HEK293 (cell line): Measurements from ENCODE around the gene AMMECR1.

ENCODE experiments used
- CTCF ChIA-PET: fragments of 350-600 bp; formaldehyde crosslinking; extraction: SDS; loops from one replicate; lab custom pipeline; 2021; ENCODE audit warnings: antibody characterized with exemption; lab: Yijun Ruan, JAX
- POLR2A ChIA-PET: fragments of 300-600 bp; formaldehyde crosslinking; extraction: SDS; loops from one replicate; lab custom pipeline; 2020; ENCODE audit warnings: antibody characterized with exemption, inconsistent platforms; lab: Yijun Ruan, JAX
- H3K27ac ChIP-seq: fragments of 200-500 bp; sonication (Bioruptor generic); 2 replicates; pipeline ENCODE4 v1.5.1; 2014; ENCODE audit warnings: low read depth, low read length, control low read depth, inconsistent platforms; ENCODE audit errors: extremely low read depth
- H3K36me3 ChIP-seq, 2 experiments: fragments of 200-500 bp in 1 of 2; sonication (Bioruptor generic) in 1 of 2; 1 replicate in 1 of 2; 2 replicates in 1 of 2; pipeline ENCODE4 v1.5.1; 2014 to 2017; ENCODE audit warnings: inconsistent platforms in 2 of 2, low read length in 2 of 2; ENCODE audit not compliant: control insufficient read depth in 2 of 2, insufficient read depth in 1 of 2
- H3K4me1 ChIP-seq: fragments of 200-500 bp; sonication (Bioruptor generic); 2 replicates; pipeline ENCODE4 v1.5.1; 2014; ENCODE audit warnings: mild to moderate bottlenecking, low read length, inconsistent platforms; ENCODE audit not compliant: control insufficient read depth, insufficient read depth
- H3K4me3 ChIP-seq: 2 replicates; pipeline ENCODE4 v1.5.1; 2011; ENCODE audit warnings: low read depth, mild to moderate bottlenecking, control low read depth, low read length, moderate library complexity
- H3K9me3 ChIP-seq: fragments of 200-500 bp; sonication (Bioruptor generic); 2 replicates; pipeline ENCODE4 v1.5.1; 2014; ENCODE audit warnings: low read depth, low read length, inconsistent platforms; ENCODE audit not compliant: control insufficient read depth, insufficient read depth
- CTCF ChIP-seq: fragments of 450-650 bp; formaldehyde crosslinking; IDR thresholded peaks from 2 replicates; pipeline ENCODE4 v1.5.1; 2016; ENCODE audit warnings: missing biosample characterization, missing genetic modification characterization
- IKZF3 ChIP-seq: fragments of 450-650 bp; IDR thresholded peaks from 2 replicates; pipeline ENCODE4 v1.5.0; 2018; ENCODE audit warnings: missing biosample characterization, mild to moderate bottlenecking, missing genetic modification characterization, moderate library complexity
- INSM2 ChIP-seq: fragments of 450-650 bp; formaldehyde crosslinking; IDR thresholded peaks from 2 replicates; pipeline ENCODE4 v1.5.1; 2016; ENCODE audit warnings: missing biosample characterization, missing genetic modification characterization
- KLF10 ChIP-seq: fragments of 450-650 bp; IDR thresholded peaks from 2 replicates; pipeline ENCODE4 v1.5.1; 2018; ENCODE audit warnings: missing biosample characterization, mild to moderate bottlenecking, missing genetic modification characterization
- MZF1 ChIP-seq: fragments of 450-650 bp; formaldehyde crosslinking; IDR thresholded peaks from 2 replicates; pipeline ENCODE4 v1.5.1; 2017; ENCODE audit warnings: missing biosample characterization, missing genetic modification characterization, borderline replicate concordance
- PATZ1 ChIP-seq: fragments of 450-650 bp; formaldehyde crosslinking; IDR thresholded peaks from 2 replicates; pipeline ENCODE4 v1.5.1; 2016; ENCODE audit warnings: missing biosample characterization, missing genetic modification characterization
- SALL2 ChIP-seq: fragments of 450-650 bp; formaldehyde crosslinking; IDR thresholded peaks from 2 replicates; pipeline ENCODE4 v1.5.0; 2017; ENCODE audit warnings: missing biosample characterization, mild to moderate bottlenecking, missing genetic modification characterization, borderline replicate concordance
- ZBTB20 ChIP-seq: fragments of 450-650 bp; formaldehyde crosslinking; IDR thresholded peaks from 2 replicates; pipeline ENCODE4 v1.5.1; 2016; ENCODE audit warnings: missing biosample characterization, missing genetic modification characterization
- ZBTB8A ChIP-seq: fragments of 450-650 bp; formaldehyde crosslinking; IDR thresholded peaks from 2 replicates; pipeline ENCODE4 v1.5.1; 2016; ENCODE audit warnings: missing biosample characterization, missing genetic modification characterization
- ZFP69B ChIP-seq: fragments of 450-650 bp; formaldehyde crosslinking; IDR thresholded peaks from 2 replicates; pipeline ENCODE4 v1.5.1; 2016; ENCODE audit warnings: missing biosample characterization, missing genetic modification characterization
- ZNF239 ChIP-seq: fragments of 450-650 bp; formaldehyde crosslinking; IDR thresholded peaks from 2 replicates; pipeline ENCODE4 v1.5.1; 2016; ENCODE audit warnings: missing biosample characterization, missing genetic modification characterization
- ZNF266 ChIP-seq: fragments of 450-650 bp; formaldehyde crosslinking; IDR thresholded peaks from 2 replicates; pipeline ENCODE4 v1.5.1; 2016; ENCODE audit warnings: missing biosample characterization, missing genetic modification characterization, low read depth
- ZNF280C ChIP-seq: fragments of 450-650 bp; formaldehyde crosslinking; IDR thresholded peaks from 2 replicates; pipeline ENCODE4 v1.5.1; 2016; ENCODE audit warnings: missing biosample characterization, missing genetic modification characterization
- ZNF280D ChIP-seq: fragments of 450-650 bp; formaldehyde crosslinking; IDR thresholded peaks from 2 replicates; pipeline ENCODE4 v1.5.1; 2016; ENCODE audit warnings: missing biosample characterization, missing genetic modification characterization
- ZNF350 ChIP-seq: fragments of 450-650 bp; formaldehyde crosslinking; IDR thresholded peaks from 2 replicates; pipeline ENCODE4 v1.5.0; 2017; ENCODE audit warnings: missing biosample characterization, mild to moderate bottlenecking, missing genetic modification characterization
- ZNF362 ChIP-seq: fragments of 450-650 bp; formaldehyde crosslinking; IDR thresholded peaks from 2 replicates; pipeline ENCODE4 v1.5.1; 2016; ENCODE audit warnings: missing biosample characterization, missing genetic modification characterization
- ZNF571 ChIP-seq: fragments of 450-650 bp; formaldehyde crosslinking; IDR thresholded peaks from 2 replicates; pipeline ENCODE4 v1.5.0; 2017; ENCODE audit warnings: missing biosample characterization, missing genetic modification characterization
- ZNF596 ChIP-seq: fragments of 450-650 bp; IDR thresholded peaks from 2 replicates; pipeline ENCODE4 v1.5.0; 2018; ENCODE audit warnings: missing biosample characterization, mild to moderate bottlenecking, missing genetic modification characterization, moderate library complexity
- ZNF600 ChIP-seq: fragments of 450-650 bp; formaldehyde crosslinking; IDR thresholded peaks from 2 replicates; pipeline ENCODE4 v1.5.1; 2016; ENCODE audit warnings: missing biosample characterization, missing genetic modification characterization
- ZNF654 ChIP-seq: fragments of 450-650 bp; formaldehyde crosslinking; IDR thresholded peaks from 2 replicates; pipeline ENCODE4 v1.5.1; 2016; ENCODE audit warnings: low read depth, missing biosample characterization, missing genetic modification characterization
- ZNF76 ChIP-seq: fragments of 450-650 bp; formaldehyde crosslinking; IDR thresholded peaks from 2 replicates; pipeline ENCODE4; 2016; ENCODE audit warnings: low read depth, missing biosample characterization, missing genetic modification characterization, borderline replicate concordance
- ZNF785 ChIP-seq: fragments of 450-650 bp; formaldehyde crosslinking; IDR thresholded peaks from 2 replicates; pipeline ENCODE4 v1.5.1; 2016; ENCODE audit warnings: missing biosample characterization, missing genetic modification characterization
- ZSCAN16 ChIP-seq: fragments of 450-650 bp; formaldehyde crosslinking; IDR thresholded peaks from 2 replicates; pipeline ENCODE4 v1.5.1; 2016; ENCODE audit warnings: missing biosample characterization, missing genetic modification characterization
- ZSCAN30 ChIP-seq: fragments of 450-650 bp; IDR thresholded peaks from 2 replicates; pipeline ENCODE4 v1.5.1; 2018; ENCODE audit warnings: missing biosample characterization, mild to moderate bottlenecking, missing genetic modification characterization, moderate library complexity

Gene AMMECR1

GRCh38 chrX:110153244-110153643 lies 164.6 kb downstream of the AMMECR1 start:
- TF ChIP-seq ZNF596 = no peak
- no peak for TF ChIP-seq MZF1 (tag by site-specific recombination)
- TF ChIP-seq KLF10 (tag by site-specific recombination) = no peak
- TF ChIP-seq ZNF785 (tag by site-specific recombination) = no peak
- no peak for TF ChIP-seq ZNF280C (tag by site-specific recombination)
- no peak for TF ChIP-seq ZNF654 (tag by site-specific recombination)
- no peak for TF ChIP-seq ZNF76
- no peak for TF ChIP-seq ZNF280D (tag by site-specific recombination)
- TF ChIP-seq ZNF571 = no peak
- no peak for TF ChIP-seq ZSCAN30
- no peak for TF ChIP-seq INSM2 (tag by site-specific recombination)
- TF ChIP-seq ZSCAN16 (tag by site-specific recombination) = no peak
- H3K27ac ChIP-seq = no peak overlapping the region
- no peaks in the 10 kb centered on the region for H3K4me1 ChIP-seq
- H3K36me3 ChIP-seq = peaks cover 5% of the 10 kb centered on the region in 2 experiments; a peak in 2 of 3 replicates
- no peaks in the 10 kb centered on the region for H3K9me3 ChIP-seq
- ChIA-PET CTCF (interaction anchor here (0.6 to 20.8 kb wide), 9 partner anchors 16 to 694 kb away, joined by 3 to 576 read pairs (median 3); no protein-coding TSS in a partner anchor), POLR2A (no interaction called here)
- H3K4me3 ChIP-seq = no peak overlapping the region

- Histone ChIP-seq H3K27ac (no peak overlapping the region), H3K4me3 (no peak overlapping the region), H3K9me3 (no peaks in the 10 kb centered on the region), H3K36me3 (peaks cover 5% of the 10 kb centered on the region in 2 experiments; a peak in 2 of 3 replicates), H3K4me1 (no peaks in the 10 kb centered on the region)
- ChIA-PET CTCF (interaction anchor here (0.5 to 3.2 kb wide), 74 partner anchors 9 to 1451 kb away, joined by 3 to 50 read pairs (median 4); no protein-coding TSS in a partner anchor), POLR2A (interaction anchor here (0.7 kb wide), 1 partner anchor 172 kb away, joined by 3 read pairs; the partner anchor contains the start of gene AMMECR1)
- TF ChIP-seq SALL2 (tag by site-specific recombination) (no peak), ZNF266 (tag by site-specific recombination) (no peak), ZNF350 (no peak), CTCF (0 out of 2 replicates have a peak, but pooled peaks have one; percentile 8), PATZ1 (tag by site-specific recombination) (no peak), ZNF362 (tag by site-specific recombination) (no peak), ZNF654 (tag by site-specific recombination) (peak; percentile 77), ZBTB20 (no peak), IKZF3 (tag by site-specific recombination) (no peak), ZFP69B (tag by site-specific recombination) (0 out of 2 replicates have a peak, but pooled peaks have one; percentile 35), ZBTB8A (no peak), ZNF600 (tag by site-specific recombination) (no peak), ZNF239 (no peak)
Measured at GRCh38 chrX:110146521-110146920, 171.4 kb downstream of the AMMECR1 start.
